Mesendoderm (in vitro differentiated cells): ENCODE results near the gene CCR9.

Source experiments
- DNase-seq: peaks from one replicate; pipeline ENCODE4 v3.0.0; 2013
- H2AK5ac ChIP-seq: 2 replicates; pipeline ENCODE4 v1.6.1; 2013; ENCODE audit warnings: low read length, inconsistent platforms
- H2BK120ac ChIP-seq: 2 replicates; pipeline ENCODE4 v1.6.1; 2013; ENCODE audit warnings: low read depth, mild to moderate bottlenecking, low read length, moderate library complexity, mixed read lengths
- H2BK15ac ChIP-seq: replicated peaks from 2 replicates; pipeline ENCODE4 v1.6.1; 2013; ENCODE audit warnings: low read depth, mild to moderate bottlenecking, moderate library complexity
- H2BK5ac ChIP-seq: 2 replicates; pipeline ENCODE4 v1.6.1; 2013; ENCODE audit warnings: low read length, inconsistent platforms
- H3K18ac ChIP-seq: 2 replicates; pipeline ENCODE4 v1.6.1; 2013; ENCODE audit warnings: mild to moderate bottlenecking, low read length, mixed read lengths
- H3K23ac ChIP-seq: one replicate; pipeline ENCODE4 v1.6.1; 2013; ENCODE audit warnings: low read length
- H3K27ac ChIP-seq: 2 replicates; pipeline ENCODE4 v1.5.1; 2013; ENCODE audit warnings: low read depth, mild to moderate bottlenecking, inconsistent platforms, low read length, moderate library complexity
- H3K27me3 ChIP-seq: 2 replicates; pipeline ENCODE4 v1.6.1; 2013; ENCODE audit warnings: low read length, control low read depth, mild to moderate bottlenecking, inconsistent platforms; ENCODE audit not compliant: insufficient read depth, poor library complexity
- H3K36me3 ChIP-seq: 2 replicates; pipeline ENCODE4 v1.6.1; 2013; ENCODE audit warnings: low read length, inconsistent platforms; ENCODE audit not compliant: control insufficient read depth, insufficient read depth
- H3K4ac ChIP-seq: one replicate; pipeline ENCODE4 v1.6.1; 2013; ENCODE audit warnings: low read depth, mild to moderate bottlenecking, low read length, moderate library complexity
- H3K4me1 ChIP-seq: 2 replicates; pipeline ENCODE4 v1.6.1; 2013; ENCODE audit warnings: low read depth, low read length, inconsistent platforms; ENCODE audit not compliant: control insufficient read depth
- H3K4me2 ChIP-seq: 2 replicates; pipeline ENCODE4 v1.6.1; 2013; ENCODE audit warnings: low read length
- H3K4me3 ChIP-seq: 2 replicates; pipeline ENCODE4 v1.5.1; 2013; ENCODE audit warnings: mild to moderate bottlenecking, low read length
- H3K56ac ChIP-seq: one replicate; pipeline ENCODE4 v1.6.1; 2013; ENCODE audit warnings: low read length
- H3K79me1 ChIP-seq: 2 replicates; pipeline ENCODE4 v1.6.1; 2013; ENCODE audit warnings: low read length, inconsistent platforms
- H3K79me2 ChIP-seq: 2 replicates; pipeline ENCODE4 v1.6.1; 2013; ENCODE audit warnings: mild to moderate bottlenecking, low read length; ENCODE audit not compliant: control insufficient read depth, insufficient read depth
- H3K9ac ChIP-seq: 2 replicates; pipeline ENCODE4 v1.6.1; 2013; ENCODE audit warnings: low read length, inconsistent platforms
- H4K5ac ChIP-seq: one replicate; pipeline ENCODE4 v1.6.1; 2013; ENCODE audit warnings: low read length
- H4K8ac ChIP-seq: one replicate; pipeline ENCODE4 v1.6.1; 2013; ENCODE audit warnings: low read depth, mild to moderate bottlenecking, control low read depth, low read length, moderate library complexity
- WGBS: extraction: QIAGEN DNeasy Blood & Tissue Kit; methylation state at CpG from one replicate; pipeline ENCODE4 v1.1.7; 2013; ENCODE audit warnings: low lambda C conversion rate, missing lambda C conversion rate; ENCODE audit not compliant: insufficient coverage; ENCODE audit errors: extremely low coverage; 5-methylcytosine and 5-hydroxymethylcytosine counted together

The CCR9 gene

DNA sequence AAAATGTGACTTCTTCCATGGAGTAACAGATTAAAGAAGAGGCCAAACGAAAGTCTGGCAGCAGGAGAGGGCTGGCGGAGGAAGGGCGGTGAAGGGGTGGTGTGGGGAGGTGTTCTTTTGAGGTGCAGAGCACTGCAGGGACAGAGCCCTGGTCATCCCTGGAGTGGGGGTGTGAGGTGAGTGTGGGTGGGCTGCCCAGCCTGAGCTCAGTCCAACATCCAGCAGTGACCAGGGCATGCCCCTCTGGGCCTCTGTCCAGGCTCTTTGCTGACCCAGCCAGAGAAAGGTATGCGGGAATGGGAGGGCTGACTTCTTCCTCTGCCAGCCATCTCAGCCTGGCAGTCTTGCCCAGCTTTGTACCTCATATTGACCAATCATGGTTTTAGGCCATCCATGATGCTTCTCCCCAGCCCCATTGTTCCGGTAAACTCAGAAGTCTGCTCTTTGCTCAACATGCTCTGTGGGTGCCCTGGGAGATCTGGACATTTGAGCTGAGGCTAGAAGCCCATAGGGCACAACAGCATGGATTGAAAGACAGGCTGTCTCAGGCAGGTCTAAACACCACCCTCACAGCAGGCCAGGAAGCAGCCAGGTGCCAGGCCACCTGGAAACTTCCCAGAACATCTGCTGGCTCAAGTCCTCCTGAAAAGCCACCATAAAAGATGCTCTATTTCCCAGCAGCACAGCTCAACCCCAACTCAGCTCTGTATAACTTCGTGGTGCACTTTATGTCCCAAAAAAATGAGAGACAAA lies 31.0 kb downstream of the CCR9 start:
- H3K23ac ChIP-seq = no peak overlapping the region
- H3K18ac ChIP-seq = no peak overlapping the region
- H2BK120ac ChIP-seq = no peak overlapping the region
- H2BK5ac ChIP-seq = no peak overlapping the region
- no peaks in the 10 kb centered on the region for H3K36me3 ChIP-seq
- WGBS = no CpG with 5 or more reads among the region's 6 CpGs
- no peak overlapping the region for H2AK5ac ChIP-seq
- H3K4me3 ChIP-seq = no peak overlapping the region
- H3K27me3 ChIP-seq = no peaks in the 10 kb centered on the region
- H2BK15ac ChIP-seq = no peak overlapping the region
- H3K79me1 ChIP-seq = no peaks in the 10 kb centered on the region
- no peak overlapping the region for H3K56ac ChIP-seq
- no peak overlapping the region for H4K8ac ChIP-seq
- H3K4me2 ChIP-seq = no peak overlapping the region
- no peak overlapping the region for H3K9ac ChIP-seq
- H3K4me1 ChIP-seq = no peaks in the 10 kb centered on the region
- no peaks in the 10 kb centered on the region for H3K79me2 ChIP-seq
- no peak for DNase-seq
- H3K4ac ChIP-seq = no peak overlapping the region
- no peak overlapping the region for H3K27ac ChIP-seq
- H4K5ac ChIP-seq = no peak overlapping the region

DNA sequence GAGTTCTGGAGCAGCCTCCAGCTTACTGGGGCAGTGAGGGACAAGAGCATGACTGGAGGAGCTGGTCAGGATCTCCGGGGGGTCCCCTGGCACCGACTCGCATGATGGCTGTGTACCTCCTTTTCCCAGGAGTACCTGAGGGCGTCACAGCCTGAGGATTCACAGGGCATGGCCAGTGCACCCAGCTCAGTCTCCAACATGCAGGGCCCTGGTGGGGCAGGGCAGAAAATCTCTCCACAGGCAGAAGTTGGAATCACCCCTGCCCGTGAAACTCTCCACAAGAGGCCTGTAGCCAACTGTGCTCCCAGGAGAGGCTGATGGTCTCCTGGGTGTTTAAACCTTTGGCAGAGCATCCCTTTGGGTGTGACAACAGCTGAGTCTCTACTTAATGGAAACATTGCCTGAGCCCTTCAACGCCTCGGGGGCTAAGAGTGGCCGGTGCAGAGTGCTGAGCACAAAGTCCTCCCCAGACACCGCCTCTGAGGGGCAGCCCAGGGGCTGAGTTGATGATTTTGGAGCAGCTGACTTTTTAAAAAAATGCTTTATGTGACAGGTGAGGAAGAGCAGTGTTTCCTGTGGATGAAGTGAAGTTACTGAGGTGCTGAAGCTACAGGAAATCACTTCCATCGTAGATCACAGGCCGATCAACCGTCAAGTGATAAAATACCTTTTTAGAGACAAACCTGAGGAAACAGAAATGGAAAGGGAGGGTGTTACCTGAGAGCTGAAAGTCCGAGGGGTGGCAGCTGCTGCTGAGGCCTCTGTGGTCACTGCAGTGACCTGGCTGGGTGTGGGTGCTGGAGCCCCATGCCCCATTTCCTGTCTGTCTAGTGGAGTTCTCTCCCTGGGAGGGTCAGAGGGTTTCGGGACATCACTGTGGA lies 35.1 kb downstream of the CCR9 start:
- Histone ChIP-seq H3K4me2 (no peak overlapping the region), H3K18ac (no peak overlapping the region), H3K27me3 (no peaks in the 10 kb centered on the region), H3K79me2 (no peaks in the 10 kb centered on the region), H3K23ac (no peak overlapping the region), H3K79me1 (no peaks in the 10 kb centered on the region), H3K4me3 (no peak overlapping the region), H3K36me3 (no peaks in the 10 kb centered on the region), H2BK120ac (no peak overlapping the region), H3K56ac (no peak overlapping the region), H2AK5ac (no peak overlapping the region), H4K5ac (no peak overlapping the region), H3K4me1 (no peaks in the 10 kb centered on the region), H3K27ac (no peak overlapping the region), H3K9ac (no peak overlapping the region), H3K4ac (no peak overlapping the region), H2BK15ac (no peak overlapping the region), H2BK5ac (no peak overlapping the region), H4K8ac (no peak overlapping the region)
- no peak for DNase-seq
- no CpG with 5 or more reads among the region's 14 CpGs for WGBS

DNA sequence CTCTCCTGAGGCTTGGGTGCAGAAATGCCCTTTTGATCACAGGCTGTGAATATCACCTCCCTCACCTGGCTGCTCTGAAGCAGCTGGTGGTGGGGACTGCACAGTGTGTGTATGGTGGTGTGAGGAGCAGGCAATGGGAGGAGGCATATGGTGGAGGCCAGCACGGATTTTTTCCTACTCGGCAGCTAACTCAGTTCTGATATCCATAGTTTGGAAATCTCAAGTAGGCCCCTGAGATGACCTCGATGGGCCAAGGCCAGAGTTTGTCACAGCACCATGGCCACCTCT lies 35.6 kb downstream of the CCR9 start:
- no peak overlapping the region for H3K4me3 ChIP-seq
- no peaks in the 10 kb centered on the region for H3K4me1 ChIP-seq
- H3K9ac ChIP-seq = no peak overlapping the region
- H3K56ac ChIP-seq = no peak overlapping the region
- no CpG with 5 or more reads among the region's 3 CpGs for WGBS
- DNase-seq = no peak
- H3K27me3 ChIP-seq = no peaks in the 10 kb centered on the region
- no peak overlapping the region for H3K23ac ChIP-seq
- no peak overlapping the region for H2BK15ac ChIP-seq
- H3K27ac ChIP-seq = no peak overlapping the region
- no peak overlapping the region for H4K5ac ChIP-seq
- H3K79me2 ChIP-seq = no peaks in the 10 kb centered on the region
- H3K18ac ChIP-seq = no peak overlapping the region
- no peak overlapping the region for H2BK5ac ChIP-seq
- H2AK5ac ChIP-seq = no peak overlapping the region
- H3K79me1 ChIP-seq = no peaks in the 10 kb centered on the region
- no peak overlapping the region for H4K8ac ChIP-seq
- H3K4me2 ChIP-seq = no peak overlapping the region
- H3K4ac ChIP-seq = no peak overlapping the region
- no peaks in the 10 kb centered on the region for H3K36me3 ChIP-seq
- H2BK120ac ChIP-seq = no peak overlapping the region

DNA sequence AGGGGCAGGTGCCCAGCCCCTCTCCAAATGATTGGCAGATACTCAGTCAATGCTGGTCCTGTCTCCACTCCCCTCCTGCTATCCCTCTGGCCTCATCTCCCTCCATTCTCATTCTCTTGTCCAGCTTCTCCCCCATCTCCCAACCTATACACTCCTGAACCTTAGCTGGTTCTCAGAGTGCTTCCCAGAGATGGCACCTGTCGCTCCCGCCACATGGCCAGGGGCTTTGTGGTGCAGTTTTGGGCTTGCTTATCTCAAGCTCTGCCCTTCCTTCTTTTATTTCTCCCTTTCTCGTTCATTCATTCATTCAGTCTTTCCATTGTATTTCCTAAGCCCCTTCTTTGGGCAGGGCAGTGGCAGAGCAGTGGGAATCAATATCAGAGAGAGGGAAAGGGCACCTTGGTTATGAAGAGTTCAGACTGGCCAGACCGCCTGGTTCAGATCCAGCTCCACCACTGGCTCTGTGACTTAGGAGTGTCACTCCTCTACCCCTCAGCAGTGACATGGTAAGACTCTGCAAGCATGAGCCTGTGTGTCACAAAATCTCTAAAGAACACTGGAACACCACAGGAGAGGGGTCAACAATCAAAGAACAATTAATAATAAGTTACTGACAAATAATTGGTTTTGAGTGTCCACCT lies 36.7 kb downstream of the CCR9 start:
- Histone ChIP-seq H3K79me1 (no peaks in the 10 kb centered on the region), H2BK5ac (no peak overlapping the region), H3K9ac (no peak overlapping the region), H3K79me2 (no peaks in the 10 kb centered on the region), H2BK15ac (no peak overlapping the region), H3K4me2 (no peak overlapping the region), H4K5ac (no peak overlapping the region), H3K56ac (no peak overlapping the region), H3K4ac (no peak overlapping the region), H4K8ac (no peak overlapping the region), H3K4me3 (no peak overlapping the region), H3K27me3 (no peaks in the 10 kb centered on the region), H2BK120ac (no peak overlapping the region), H3K36me3 (no peaks in the 10 kb centered on the region), H3K23ac (no peak overlapping the region), H3K4me1 (no peaks in the 10 kb centered on the region), H3K27ac (no peak overlapping the region), H3K18ac (no peak overlapping the region), H2AK5ac (no peak overlapping the region)
- WGBS = no CpG with 5 or more reads among the region's 4 CpGs
- DNase-seq = no peak

DNA sequence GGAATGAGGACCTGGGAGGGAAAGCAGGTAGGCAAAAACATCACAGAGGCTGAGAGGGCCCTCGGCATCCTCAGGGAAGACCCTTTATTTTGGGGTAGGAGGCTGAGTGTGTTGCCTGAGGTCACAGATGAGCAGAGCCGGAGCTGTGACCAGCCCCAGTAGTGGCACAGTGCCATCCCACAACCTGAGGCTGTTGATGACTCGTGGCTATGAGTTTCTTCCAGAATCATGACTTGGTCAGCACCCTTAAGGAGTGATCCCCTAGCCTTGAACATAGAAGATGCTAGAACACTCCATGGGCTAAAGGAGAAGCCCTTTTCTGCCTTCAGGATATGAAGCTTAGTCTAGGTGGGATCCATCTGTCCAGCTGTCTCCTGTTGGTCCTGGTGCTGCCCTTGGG lies 37.4 kb downstream of the CCR9 start:
- no peak for DNase-seq
- no peak overlapping the region for H3K9ac ChIP-seq
- no peak overlapping the region for H2BK120ac ChIP-seq
- H3K23ac ChIP-seq = no peak overlapping the region
- no peaks in the 10 kb centered on the region for H3K4me1 ChIP-seq
- no peak overlapping the region for H2BK5ac ChIP-seq
- H3K27me3 ChIP-seq = no peaks in the 10 kb centered on the region
- H3K79me2 ChIP-seq = no peaks in the 10 kb centered on the region
- H2AK5ac ChIP-seq = no peak overlapping the region
- H4K5ac ChIP-seq = no peak overlapping the region
- no peak overlapping the region for H3K4me2 ChIP-seq
- H3K79me1 ChIP-seq = no peaks in the 10 kb centered on the region
- no peak overlapping the region for H4K8ac ChIP-seq
- WGBS = no CpG with 5 or more reads among the region's 3 CpGs
- H3K27ac ChIP-seq = no peak overlapping the region
- no peaks in the 10 kb centered on the region for H3K36me3 ChIP-seq
- H2BK15ac ChIP-seq = no peak overlapping the region
- no peak overlapping the region for H3K56ac ChIP-seq
- H3K4me3 ChIP-seq = no peak overlapping the region
- H3K4ac ChIP-seq = no peak overlapping the region
- no peak overlapping the region for H3K18ac ChIP-seq
